T-cell (primary cell): Measurements from ENCODE around the gene NUP50. TPM values are rescaled to one million over a fixed set of nuclear protein-coding genes. Genes with fewer than 3 reads are reported as not detected.

Experiments
- ATAC-seq, 4 experiments: fragments of 200-7000 bp in 3 of 4; fragments of 150-1000 bp in 1 of 4; cut with Tn5 transposase; replicated peaks in 1 of 4; 1 replicate in 3 of 4; 2 replicates in 1 of 4; pipeline ENCODE4 v1.10.0; 2021; ENCODE audit warnings: moderate library complexity in 3 of 4, mild to moderate bottlenecking in 2 of 4, moderate number of reproducible peaks in 1 of 4
- CTCF ChIA-PET, 2 donors: fragments of 300-600 bp; sonication (Branson Sonifier 250); formaldehyde crosslinking; loops; one replicate each; lab custom pipeline; 2022; ENCODE audit warnings: antibody characterized with exemption in 2 of 2; lab: Charles Lee
- POLR2A ChIA-PET, 2 donors: fragments of 300-600 bp; sonication (Branson Sonifier 250); formaldehyde crosslinking; loops; one replicate each; lab custom pipeline; 2022; ENCODE audit warnings: antibody characterized with exemption in 2 of 2; lab: Charles Lee
- DNase-seq, 35 experiments: peaks; one replicate each; pipeline versions ENCODE4 v3.0.0 to v3.0.0-alpha.2; 2013 to 2023
- H3K27ac ChIP-seq: one replicate; pipeline ENCODE4 v1.5.1; 2013; ENCODE audit warnings: low read length
- H3K27me3 ChIP-seq, 2 experiments: replicated peaks in 1 of 2; 1 replicate in 1 of 2; 2 replicates in 1 of 2; pipeline versions ENCODE4 v1.6.1 to v1.7.0; 2013; ENCODE audit warnings: low read length in 1 of 2, mixed read lengths in 1 of 2; ENCODE audit not compliant: control insufficient read depth in 2 of 2, insufficient read depth in 2 of 2; ENCODE audit errors: extremely low read depth in 1 of 2
- H3K36me3 ChIP-seq, 2 donors: 1 replicate in 1 of 2; 2 replicates in 1 of 2; pipeline versions ENCODE4 v1.6.1 to v1.7.0; 2013; ENCODE audit warnings: low read length in 1 of 2; ENCODE audit not compliant: control insufficient read depth in 2 of 2, insufficient read depth in 1 of 2; ENCODE audit errors: extremely low read depth in 1 of 2
- H3K4me1 ChIP-seq, 2 experiments: 1 replicate in 1 of 2; 2 replicates in 1 of 2; pipeline versions ENCODE4 v1.6.1 to v1.7.0; 2013; ENCODE audit warnings: low read length in 2 of 2, mixed read lengths in 1 of 2; ENCODE audit not compliant: insufficient read depth in 2 of 2, control insufficient read depth in 1 of 2; ENCODE audit errors: extremely low read depth in 1 of 2
- H3K4me3 ChIP-seq, 2 donors: 1 replicate in 1 of 2; 2 replicates in 1 of 2; pipeline versions ENCODE4 v1.5.1 to v1.7.0; 2013; ENCODE audit warnings: mild to moderate bottlenecking in 2 of 2, low read length in 1 of 2, moderate library complexity in 1 of 2; ENCODE audit not compliant: control insufficient read depth in 1 of 2; ENCODE audit errors: extremely low read depth in 1 of 2
- H3K9me3 ChIP-seq: 2 replicates; pipeline ENCODE4 v1.7.0; 2013
- H3K27ac Mint-ChIP-seq, 2 donors: one replicate each; pipeline ENCODE4 v1.8.0; 2020 to 2021; ENCODE audit warnings: mild to moderate bottlenecking in 2 of 2, mixed read lengths in 2 of 2
- H3K27me3 Mint-ChIP-seq, 2 donors: one replicate each; pipeline ENCODE4 v1.8.0; 2021 to 2022; ENCODE audit warnings: mixed read lengths in 2 of 2
- H3K36me3 Mint-ChIP-seq: one replicate; pipeline ENCODE4 v1.8.0; 2021; ENCODE audit warnings: mixed read lengths
- H3K4me1 Mint-ChIP-seq, 3 donors: one replicate each; pipeline ENCODE4 v1.8.0; 2020 to 2022; ENCODE audit warnings: mixed read lengths in 3 of 3, mild to moderate bottlenecking in 1 of 3
- H3K4me3 Mint-ChIP-seq, 3 donors: one replicate each; pipeline ENCODE4 v1.8.0; 2020 to 2022; ENCODE audit warnings: mild to moderate bottlenecking in 3 of 3, mixed read lengths in 3 of 3, moderate library complexity in 3 of 3
- H3K9me3 Mint-ChIP-seq, 3 donors: one replicate each; pipeline ENCODE4 v1.8.0; 2020 to 2022; ENCODE audit warnings: mixed read lengths in 3 of 3
- WGBS: methylation state at CpG from one replicate; pipeline ENCODE4 v1.1.5; 2013; ENCODE audit warnings: missing lambda C conversion rate; ENCODE audit not compliant: insufficient coverage; 5-methylcytosine and 5-hydroxymethylcytosine counted together
- total RNA-seq, 35 experiments: library from RNA in 6 of 35; stranded (reverse) in 6 of 35; fragments of 120-200 nt in 1 of 35; gene quantifications; one replicate each; pipeline versions ENCODE4 v1.2.1 to v1.2.4 and lab custom pipeline; 2013 to 2026

Gene NUP50
- total RNA-seq, 5 donors from 2014 or later (not counting 1 experiment from before 2014, with no cell fraction given): 97.0 to 151 (median 126) TPM

GRCh38 chr22:45200230-45200629 is 36.5 kb downstream of the NUP50 start:
- H3K9me3 ChIP-seq: no peaks in the 10 kb centered on the region
- DNase-seq: no peak
- WGBS: 85% methylated on average over 7 of the region's 9 CpGs
- Mint-ChIP-seq H3K27me3 (no peaks in the 10 kb centered on the region), H3K9me3 (no peaks in the 10 kb centered on the region), H3K4me1 (no peaks in the 10 kb centered on the region), H3K36me3 (peaks cover 41% of the 10 kb centered on the region), H3K27ac (no peak overlapping the region), H3K4me3 (no peak overlapping the region)
- H3K36me3 ChIP-seq: peaks cover 30 to 39% of the 10 kb centered on the region in 2 donors
- H3K27ac ChIP-seq: no peak overlapping the region
- no peaks in the 10 kb centered on the region for H3K27me3 ChIP-seq
- ATAC-seq: no peak
- H3K4me3 ChIP-seq: no peak overlapping the region
- H3K4me1 ChIP-seq: no peaks in the 10 kb centered on the region
- ChIA-PET CTCF (no interaction called here), POLR2A (no interaction called here)

- WGBS: 94% methylated on average over 13 of the region's 18 CpGs
- DNase-seq: no peak
- Mint-ChIP-seq H3K4me1 (no peaks in the 10 kb centered on the region), H3K27ac (no peak overlapping the region), H3K4me3 (no peak overlapping the region), H3K27me3 (no peaks in the 10 kb centered on the region), H3K36me3 (peaks cover 36% of the 10 kb centered on the region), H3K9me3 (no peaks in the 10 kb centered on the region)
- no peaks in the 10 kb centered on the region for H3K4me1 ChIP-seq
- no peaks in the 10 kb centered on the region for H3K27me3 ChIP-seq
- no peaks in the 10 kb centered on the region for H3K9me3 ChIP-seq
- no peak overlapping the region for H3K4me3 ChIP-seq
- no peak overlapping the region for H3K27ac ChIP-seq
- ChIA-PET POLR2A (interaction anchor here in 1 of 2 donors (0.6 kb wide), 1 partner anchor 410 kb away, joined by 4 read pairs; no protein-coding TSS in a partner anchor), CTCF (no interaction called here)
- peaks cover 24 to 38% of the 10 kb centered on the region in 2 donors for H3K36me3 ChIP-seq
- no peak for ATAC-seq
These were observed 37.3 kb downstream of the NUP50 start for GRCh38 chr22:45200860-45201511.

DNA sequence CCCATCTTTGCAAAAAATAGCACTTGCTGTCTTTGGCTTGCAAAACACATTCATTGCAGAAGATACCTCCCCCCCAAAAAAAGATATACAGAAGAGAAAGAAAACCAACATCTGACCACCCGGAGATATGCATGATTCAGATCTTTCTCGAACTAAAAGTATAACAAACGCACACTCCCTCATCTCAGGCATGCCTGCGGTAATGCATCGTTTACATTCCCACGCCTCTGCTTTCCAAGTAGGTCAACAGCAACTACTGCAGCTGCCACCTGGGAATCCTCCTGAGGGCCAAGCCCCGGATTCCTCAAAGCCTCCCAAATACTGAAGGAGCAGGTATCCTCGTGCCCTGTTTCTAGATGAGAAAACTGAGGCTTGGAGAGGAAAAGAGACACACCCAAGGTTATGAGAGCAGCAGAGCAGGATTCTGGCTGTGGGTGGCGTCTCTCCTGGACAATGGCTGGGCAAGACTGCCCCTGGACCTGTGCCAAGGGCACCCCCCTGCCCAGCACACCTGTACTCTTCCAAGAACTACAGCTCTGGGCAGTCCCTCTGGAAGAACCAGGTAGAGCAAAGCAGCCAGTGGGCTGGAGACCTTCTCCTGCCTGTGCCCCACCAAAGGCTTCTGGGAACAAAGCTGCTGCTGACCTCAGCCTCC is 38.1 kb downstream of the NUP50 start:
- ATAC-seq (no peak), DNase-seq (no peak)
- Histone ChIP-seq H3K36me3 (peaks cover 22 to 35% of the 10 kb centered on the region in 2 donors), H3K27me3 (no peaks in the 10 kb centered on the region), H3K4me3 (no peak overlapping the region), H3K27ac (no peak overlapping the region), H3K4me1 (no peaks in the 10 kb centered on the region), H3K9me3 (no peaks in the 10 kb centered on the region)
- CTCF ChIA-PET: no interaction called here
- Mint-ChIP-seq H3K27ac (no peak overlapping the region), H3K36me3 (peaks cover 35% of the 10 kb centered on the region), H3K27me3 (no peaks in the 10 kb centered on the region), H3K4me1 (no peaks in the 10 kb centered on the region), H3K4me3 (no peak overlapping the region), H3K9me3 (no peaks in the 10 kb centered on the region)
- 85% methylated on average over 6 of the region's 9 CpGs for WGBS
- POLR2A ChIA-PET: no interaction called here

DNA sequence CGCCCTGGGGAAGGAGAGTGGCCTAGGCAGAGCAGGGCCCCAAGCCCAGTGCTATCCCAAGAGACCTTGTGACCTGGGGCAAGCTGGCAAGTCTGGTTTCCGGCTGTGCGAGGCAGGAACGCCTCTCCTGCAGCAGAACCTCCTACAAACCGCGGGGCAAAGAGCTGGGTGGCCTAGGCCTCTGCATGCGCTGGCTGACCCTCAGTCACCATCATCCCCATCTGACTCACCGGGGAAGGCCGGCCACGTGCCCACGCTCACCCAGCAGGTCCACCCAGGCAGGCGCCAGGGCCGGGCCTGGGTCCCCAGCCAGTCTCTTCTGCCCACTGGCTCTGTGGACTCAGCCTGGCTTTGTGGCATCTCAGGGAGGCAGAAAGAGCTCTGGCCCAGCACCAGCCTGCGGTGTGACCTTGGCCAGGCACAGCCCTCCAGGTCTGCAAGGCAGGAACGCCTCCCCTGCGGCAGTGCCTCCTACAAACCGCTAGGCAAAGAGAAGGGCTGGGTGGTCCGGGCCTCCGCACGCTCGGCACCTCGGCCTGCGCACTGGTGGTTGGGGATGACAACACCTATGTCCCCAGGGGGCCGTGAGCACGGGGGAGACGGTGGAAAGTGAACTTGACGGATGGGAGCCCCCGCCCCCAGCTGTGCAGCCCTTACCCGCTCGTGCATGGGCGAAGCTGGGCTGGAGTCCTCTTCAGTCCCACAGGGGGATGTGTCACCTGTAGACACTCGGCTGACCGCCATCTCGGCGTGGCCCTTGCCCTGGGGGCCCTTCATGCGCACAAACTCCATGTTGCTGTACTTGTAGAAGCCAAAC is 38.8 kb downstream of the NUP50 start:
- CTCF ChIA-PET: no interaction called here
- no peaks in the 10 kb centered on the region for H3K27me3 Mint-ChIP-seq

GRCh38 chr22:45203150-45203951 is 39.6 kb downstream of the NUP50 start:
- Mint-ChIP-seq H3K9me3 (no peaks in the 10 kb centered on the region), H3K4me3 (no peak overlapping the region), H3K4me1 (no peaks in the 10 kb centered on the region), H3K36me3 (peaks cover 27% of the 10 kb centered on the region), H3K27me3 (no peaks in the 10 kb centered on the region), H3K27ac (no peak overlapping the region)
- Histone ChIP-seq H3K27ac (no peak overlapping the region), H3K4me3 (no peak overlapping the region), H3K27me3 (no peaks in the 10 kb centered on the region), H3K9me3 (no peaks in the 10 kb centered on the region), H3K4me1 (no peaks in the 10 kb centered on the region), H3K36me3 (peaks cover 26 to 31% of the 10 kb centered on the region in 2 donors)
- no peak for DNase-seq
- no peak for ATAC-seq
- CTCF ChIA-PET: no interaction called here
- POLR2A ChIA-PET: no interaction called here
- 96% methylated on average over 36 of the region's 40 CpGs for WGBS

More for the DNA sequence above, 38.8 kb downstream of the NUP50 start:
- Histone ChIP-seq H3K27me3 (no peaks in the 10 kb centered on the region), H3K9me3 (no peaks in the 10 kb centered on the region), H3K4me1 (no peaks in the 10 kb centered on the region), H3K36me3 (peaks cover 22 to 30% of the 10 kb centered on the region in 2 donors), H3K27ac (no peak overlapping the region), H3K4me3 (no peak overlapping the region)
- H3K4me1 Mint-ChIP-seq: no peaks in the 10 kb centered on the region
- peaks cover 35% of the 10 kb centered on the region for H3K36me3 Mint-ChIP-seq
- H3K4me3 Mint-ChIP-seq: no peak overlapping the region
- POLR2A ChIA-PET: no interaction called here
- 94% methylated on average over 26 of the region's 36 CpGs for WGBS
- DNase-seq (no peak), ATAC-seq (no peak)
- no peak overlapping the region for H3K27ac Mint-ChIP-seq
- H3K9me3 Mint-ChIP-seq: no peaks in the 10 kb centered on the region

- ATAC-seq (no peak), DNase-seq (no peak)
- H3K36me3 Mint-ChIP-seq: peaks cover 26% of the 10 kb centered on the region
- H3K27me3 ChIP-seq: no peaks in the 10 kb centered on the region
- no peaks in the 10 kb centered on the region for H3K4me1 ChIP-seq
- no peak overlapping the region for H3K27ac Mint-ChIP-seq
- no peaks in the 10 kb centered on the region for H3K9me3 ChIP-seq
- no peak overlapping the region for H3K4me3 Mint-ChIP-seq
- 96% methylated on average over 13 of the region's 13 CpGs for WGBS
- H3K9me3 Mint-ChIP-seq: no peaks in the 10 kb centered on the region
- H3K36me3 ChIP-seq: peaks cover 21 to 25% of the 10 kb centered on the region in 2 donors
- H3K4me1 Mint-ChIP-seq: no peaks in the 10 kb centered on the region
- ChIA-PET POLR2A (no interaction called here), CTCF (interaction anchor here in 1 of 2 donors (0.6 kb wide), 1 partner anchor 110 kb away, joined by 3 read pairs; no protein-coding TSS in a partner anchor)
- H3K27me3 Mint-ChIP-seq: no peaks in the 10 kb centered on the region
- H3K27ac ChIP-seq: no peak overlapping the region
- H3K4me3 ChIP-seq: no peak overlapping the region
These were observed 40.5 kb downstream of the NUP50 start for GRCh38 chr22:45204241-45204640.
